ENCODE measurements around the gene BCAP31.

GRCh38 chrX:153685156-153685536 is 39.0 kb downstream of the BCAP31 start:
- TF ChIP-seq CTCF (conservative IDR thresholded peaks at IDR 0.05) (no peak), EZH2 (IDR thresholded peaks at IDR 0.05; ENCODE audit: low read depth) (no peak)
